Left kidney (tissue), 2 donors: ENCODE results near the gene DENND6B. TPM values are rescaled to one million over a fixed set of nuclear protein-coding genes. Genes with fewer than 3 reads are reported as not detected.
"Not testable (repeated sequence)": the region's sequence is repeated elsewhere in the genome, so short reads cannot be mapped to it uniquely, and the experiment has no call there.

Experiments used
- DNase-seq: peaks from one replicate; pipeline ENCODE4 v3.0.0-alpha.2; 2013
- polyA plus RNA-seq: library from polyadenylated mRNA; unstranded; fragments of 120-200 nt; gene quantifications from one replicate; pipeline ENCODE4 v1.2.1, GENCODE V29; 2013; ENCODE audit not compliant: insufficient read length

Gene DENND6B
- polyA plus RNA-seq, 1 donor, result 13.9 TPM

DNA sequence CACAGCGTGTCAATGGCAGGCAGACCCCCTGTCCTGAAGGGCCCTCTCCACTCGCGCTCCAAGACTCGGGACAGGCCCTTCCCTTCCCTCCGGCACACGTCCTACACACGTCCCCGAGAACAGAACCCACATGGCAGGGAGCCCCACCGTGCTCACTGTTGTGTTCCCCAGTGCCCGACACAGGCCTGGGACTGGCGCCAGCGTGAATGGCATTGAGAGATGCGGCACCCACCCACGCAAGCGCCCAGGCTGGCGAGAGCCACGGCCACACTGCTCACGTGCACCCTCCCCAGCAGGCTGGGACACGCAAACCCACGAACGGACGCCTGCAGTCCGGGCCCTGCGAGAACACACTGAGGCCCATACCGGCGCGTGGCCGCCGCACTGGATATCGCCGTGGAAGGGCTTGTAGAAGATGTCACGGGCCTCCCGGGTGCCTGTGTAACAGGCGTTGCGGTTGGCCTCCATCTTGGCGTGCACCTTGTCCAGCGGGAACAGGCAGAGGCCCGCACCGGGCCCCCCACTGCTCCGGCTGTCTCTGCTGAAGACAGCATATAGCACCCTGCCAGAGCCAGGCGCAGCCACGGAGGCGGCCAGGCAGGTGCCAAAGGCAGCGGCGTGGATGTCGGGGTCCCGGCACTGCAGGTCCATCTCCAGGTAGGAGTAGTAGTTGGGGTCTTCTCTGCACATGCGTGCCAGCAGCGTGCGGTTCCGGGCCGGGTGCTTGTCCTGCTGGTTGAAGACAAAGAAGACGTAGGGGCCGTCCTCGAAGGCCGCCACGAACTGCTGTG lies 37.5 kb downstream of the DENND6B start:
- no peak for DNase-seq

DNA sequence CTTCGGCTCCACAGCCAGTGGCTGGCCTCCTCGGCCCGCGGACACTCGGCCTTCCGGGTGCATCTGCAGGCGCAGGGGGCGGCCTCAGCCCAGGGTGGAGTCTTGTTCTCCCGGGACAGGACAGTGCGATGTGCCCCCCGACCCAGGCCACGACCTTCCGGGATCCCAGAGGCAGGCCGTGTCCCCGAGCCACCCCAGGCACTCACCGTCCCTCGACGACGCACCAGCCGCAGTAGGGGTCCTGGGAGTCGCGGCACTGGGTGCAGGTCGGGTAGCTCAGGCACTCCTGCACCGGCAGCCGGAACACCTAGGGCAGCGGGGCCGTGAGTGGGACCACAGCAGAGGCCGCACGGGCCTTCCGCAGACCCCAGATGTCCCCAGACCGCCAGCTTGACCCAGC lies 39.1 kb downstream of the DENND6B start:
- no peak for DNase-seq

- DNase-seq, result no peak
Observed at GRCh38 chr22:50286701-50287318, 40.0 kb downstream of the DENND6B start.

DNA sequence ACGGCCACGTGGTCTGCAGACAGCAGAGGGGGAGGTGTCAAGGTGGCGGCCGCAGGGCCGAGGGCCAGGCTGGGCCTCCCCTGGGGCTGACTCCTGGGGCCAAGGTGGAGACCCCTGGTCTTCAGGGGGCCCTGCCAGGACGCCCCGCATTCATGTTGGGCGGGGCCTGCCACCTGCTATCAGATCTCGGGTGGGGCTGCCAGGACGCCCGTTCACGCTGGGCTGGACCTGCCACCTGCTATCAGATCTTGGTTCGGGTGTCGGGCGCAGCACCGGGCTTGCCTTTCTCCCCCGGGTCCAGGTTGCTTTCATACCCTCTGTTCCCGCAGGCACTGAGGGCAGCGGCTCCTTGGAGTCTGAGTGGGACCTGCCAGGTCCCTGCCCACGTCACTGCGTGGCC lies 40.5 kb downstream of the DENND6B start:
- DNase-seq, result no peak

DNA sequence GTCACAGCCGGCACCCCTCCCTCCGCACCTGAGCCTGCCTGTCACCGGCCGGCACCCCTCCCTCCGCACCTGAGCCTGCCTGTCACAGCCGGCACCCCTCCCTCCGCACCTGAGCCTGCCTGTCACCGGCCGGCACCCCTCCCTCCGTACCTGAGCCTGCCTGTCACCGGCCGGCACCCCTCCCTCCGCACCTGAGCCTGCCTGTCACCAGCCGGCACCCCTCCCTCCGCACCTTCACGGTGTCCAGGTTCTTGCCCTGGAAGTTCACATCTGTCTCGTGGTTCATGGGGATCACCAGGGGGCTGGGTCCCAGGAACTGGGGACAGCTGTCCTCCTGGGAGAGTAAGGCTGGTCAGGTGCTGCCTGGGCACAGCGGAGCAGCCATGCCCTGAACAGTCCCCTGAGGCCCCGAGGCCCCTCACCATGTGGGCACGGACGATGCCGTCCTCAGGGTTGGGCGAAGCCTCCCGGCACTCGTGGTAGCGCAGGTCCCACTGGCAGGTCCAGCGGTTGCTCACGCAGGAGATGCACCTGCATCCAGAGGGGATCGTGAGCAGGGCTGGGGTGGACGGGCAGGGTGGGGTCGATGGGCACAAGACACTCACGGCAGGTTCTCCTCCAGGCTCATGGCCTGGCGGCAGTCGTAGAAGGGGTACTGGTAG lies 41.1 kb downstream of the DENND6B start:
- no peak for DNase-seq

GRCh38 chr22:50284479-50284878 lies 42.3 kb downstream of the DENND6B start:
- DNase-seq, result no peak

DNA sequence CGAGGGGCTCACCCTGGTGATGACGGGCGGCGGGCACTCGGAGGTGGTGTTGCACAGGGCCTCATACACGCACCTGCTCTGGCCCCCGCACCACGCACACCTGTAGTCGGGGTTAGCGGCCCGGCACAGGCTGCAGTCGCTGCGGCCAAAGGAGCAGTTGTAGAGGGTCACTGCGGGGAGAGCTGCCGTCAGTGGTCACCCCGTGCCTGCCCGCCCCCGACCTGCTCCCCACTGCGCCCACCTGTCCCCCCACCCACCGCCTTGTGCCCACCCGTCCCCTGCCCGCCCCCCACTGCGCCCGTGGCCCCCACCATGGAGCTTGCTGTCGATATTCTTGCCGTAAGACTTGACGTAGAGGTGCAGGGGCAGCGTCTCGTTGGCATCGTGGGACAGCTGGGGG lies 43.0 kb downstream of the DENND6B start:
- no peak for DNase-seq

GRCh38 chr22:50282361-50283155 lies 44.3 kb downstream of the DENND6B start:
- no peak for DNase-seq

GRCh38 chr22:50281957-50282356 lies 44.9 kb downstream of the DENND6B start:
- DNase-seq, result no peak

DNA sequence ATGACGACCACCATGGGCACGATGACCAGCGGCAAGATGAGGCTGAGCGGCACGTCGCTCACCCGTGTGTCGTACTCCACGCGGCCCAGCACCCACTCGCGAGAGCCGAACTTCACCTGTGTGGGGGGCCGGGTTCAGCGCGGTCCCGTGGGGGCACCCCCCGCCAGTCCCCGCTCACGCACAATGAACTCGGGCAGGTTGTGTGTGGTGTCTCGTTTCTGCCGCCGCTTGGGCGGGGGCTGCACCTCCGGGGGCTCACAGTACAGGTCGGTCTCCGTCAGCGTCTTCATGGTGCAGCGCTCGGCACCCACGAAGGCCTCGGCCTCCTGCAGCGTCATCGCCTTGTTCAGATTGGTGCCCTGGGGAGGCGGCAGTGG lies 45.4 kb downstream of the DENND6B start:
- DNase-seq, result no peak

DNA sequence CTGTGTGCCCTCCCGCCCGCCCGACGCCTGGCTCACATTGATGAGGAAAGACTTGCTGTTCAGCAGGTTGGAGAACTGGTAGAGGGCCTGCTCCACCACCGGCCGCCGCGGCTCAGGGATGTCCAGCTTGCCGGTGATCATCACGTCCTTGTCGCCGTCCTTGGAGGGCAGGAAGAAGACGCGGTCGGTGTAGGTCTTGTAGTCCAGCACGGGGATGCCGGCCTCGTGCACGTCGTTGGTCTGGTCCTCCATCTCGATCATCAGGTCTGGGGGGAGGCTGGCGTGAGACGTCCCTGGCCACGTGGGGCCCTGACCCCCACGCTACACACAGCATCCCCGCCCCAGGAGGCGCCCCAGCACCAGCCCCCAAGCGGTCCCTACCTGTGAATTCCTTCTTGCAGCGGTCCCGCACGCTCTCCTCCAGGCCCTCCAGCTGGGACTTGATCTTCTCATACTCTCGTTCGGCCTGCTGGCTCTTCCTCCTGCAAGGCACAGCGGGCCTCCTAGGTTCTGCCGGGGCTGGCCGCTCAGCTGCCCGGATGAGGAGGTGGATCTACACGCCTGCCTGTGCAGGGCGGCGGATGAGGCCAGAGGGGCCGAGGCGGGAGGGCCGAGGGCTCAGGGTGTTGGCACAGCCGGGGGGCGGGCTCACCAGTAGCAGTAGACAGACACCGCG lies 46.0 kb downstream of the DENND6B start:
- DNase-seq, result no peak

DNA sequence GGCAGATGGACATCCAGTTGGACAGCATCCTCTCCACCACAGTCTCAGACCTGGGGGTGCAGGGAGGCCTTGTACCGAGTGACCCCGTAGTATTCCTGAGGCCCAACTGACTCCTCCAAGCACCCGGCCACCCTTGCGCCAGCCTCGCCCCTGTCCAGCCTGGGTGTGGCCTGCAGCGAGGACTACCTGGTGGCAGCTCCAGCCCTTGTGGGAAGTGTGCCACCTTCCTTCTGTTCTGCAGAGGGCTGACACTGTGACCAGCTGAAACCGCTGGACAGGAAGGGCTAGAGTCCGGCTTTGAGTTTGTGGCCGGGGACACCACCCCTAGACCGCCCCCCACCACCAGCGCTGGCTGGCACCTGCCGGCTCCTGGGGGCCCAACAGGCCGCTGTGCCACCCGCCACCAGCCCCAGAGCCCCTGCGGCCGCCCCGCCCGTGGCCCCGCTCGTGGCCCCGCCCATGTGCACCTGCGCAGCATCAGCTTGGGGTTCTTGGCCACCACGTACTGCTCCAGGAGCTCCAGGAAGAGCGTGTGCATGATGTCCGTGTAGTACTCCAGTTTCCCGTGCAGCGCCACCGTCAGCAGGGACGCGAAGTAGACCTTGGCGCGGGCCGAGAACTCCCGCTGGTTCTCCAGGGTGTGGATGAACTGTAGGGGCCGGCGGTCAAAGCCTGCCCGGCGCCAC lies 46.6 kb downstream of the DENND6B start:
- no peak for DNase-seq

DNA sequence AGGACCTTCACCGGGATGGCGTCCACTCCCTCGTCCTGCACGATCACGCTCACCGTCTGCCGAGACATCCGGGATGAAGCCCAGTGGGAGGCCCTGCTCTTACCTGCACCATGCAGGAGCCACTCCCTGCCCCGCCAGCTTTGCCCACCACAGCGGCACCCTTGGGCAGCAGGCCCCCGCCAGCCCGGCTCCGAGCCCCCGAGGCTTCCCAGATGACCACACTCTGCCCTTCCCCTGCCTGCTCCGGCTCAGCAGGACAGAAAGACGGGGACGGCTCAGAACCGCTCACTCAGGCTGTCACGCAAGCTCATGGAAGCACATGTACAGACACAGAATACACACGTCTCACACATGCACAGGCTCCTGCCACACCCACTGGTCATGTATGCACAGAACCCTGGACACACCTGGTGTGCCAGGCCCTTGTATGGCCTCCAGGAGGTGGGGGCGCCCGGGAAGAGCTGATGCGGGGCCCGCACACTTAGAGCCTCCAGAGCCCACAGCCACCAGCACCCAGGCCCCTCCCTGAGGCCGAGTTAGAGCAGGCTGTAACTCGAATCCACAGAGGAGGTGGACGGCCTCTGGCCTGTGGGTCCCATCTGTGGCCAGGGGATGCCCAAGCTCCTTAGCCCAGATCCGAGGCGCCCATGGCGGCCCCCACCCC lies 47.7 kb downstream of the DENND6B start:
- DNase-seq, result no peak

- no peak for DNase-seq
Observed at GRCh38 chr22:50278461-50278860, 48.4 kb downstream of the DENND6B start.

DNA sequence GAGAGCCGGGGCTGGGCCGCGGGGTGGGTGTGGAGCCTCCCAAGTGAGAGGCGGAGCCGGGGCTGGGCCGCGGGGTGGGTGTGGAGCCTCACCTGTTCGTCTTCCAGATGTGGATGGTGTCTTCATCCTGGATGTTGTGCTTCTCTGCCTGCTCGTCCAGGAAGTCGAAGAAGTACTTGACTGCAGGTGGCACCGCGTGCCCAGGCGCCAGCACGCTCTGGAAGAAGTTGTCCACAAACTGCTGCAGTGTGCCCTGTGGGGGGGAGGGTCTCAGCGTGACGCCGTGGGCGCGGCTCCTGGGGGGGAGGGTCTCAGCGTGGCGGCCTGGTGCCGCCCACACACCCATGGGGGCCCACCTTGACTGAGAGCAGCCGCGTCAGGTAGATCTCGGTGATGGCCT lies 49.1 kb downstream of the DENND6B start:
- DNase-seq, result no peak

- no peak for DNase-seq
Observed at GRCh38 chr22:50276143-50276542, 50.7 kb downstream of the DENND6B start.

DNA sequence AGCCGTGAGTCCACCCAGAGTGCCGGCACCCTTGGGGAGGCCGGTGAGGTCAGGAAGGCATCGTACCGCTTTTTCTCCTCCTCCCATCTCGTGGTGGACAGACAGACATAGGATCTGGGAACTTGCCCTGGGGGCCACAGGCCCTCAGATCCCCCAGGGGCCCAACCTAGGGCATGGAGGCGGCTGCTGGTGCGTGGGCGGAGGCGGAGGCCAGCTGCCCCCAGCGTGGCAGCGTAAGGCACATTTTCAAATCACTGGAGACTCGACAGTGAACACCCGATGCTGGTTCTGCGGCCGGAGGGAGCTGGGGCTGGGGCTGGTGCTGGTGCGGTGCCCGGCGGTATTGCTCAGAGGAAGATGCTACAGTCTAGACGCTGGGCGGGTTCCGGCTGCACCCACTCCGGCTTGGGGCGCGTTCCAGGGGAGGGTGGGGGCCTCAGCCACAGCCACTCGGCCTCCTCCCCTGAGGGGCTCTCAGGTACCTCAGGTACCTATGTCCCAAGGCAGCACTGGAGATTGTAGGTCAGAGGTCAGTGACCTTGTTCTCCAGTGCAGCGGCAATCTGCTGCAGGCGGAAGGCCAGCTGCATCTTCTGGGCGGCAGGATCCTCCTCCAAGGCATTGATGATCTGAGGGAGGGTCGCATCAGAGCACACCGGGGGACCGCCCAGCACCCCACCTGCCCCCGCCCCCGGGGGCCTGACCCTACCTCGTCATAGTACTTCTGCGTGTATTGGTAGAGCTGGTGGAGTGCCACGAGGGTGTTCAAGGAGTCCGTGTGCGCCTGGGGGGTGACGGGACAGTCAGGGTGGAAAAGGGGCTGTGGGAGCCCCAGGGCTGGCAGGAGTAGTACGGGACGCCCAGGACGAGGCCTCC lies 51.4 kb downstream of the DENND6B start:
- no peak for DNase-seq

- DNase-seq, result no peak
Observed at GRCh38 chr22:50274771-50275170, 52.0 kb downstream of the DENND6B start.

- DNase-seq, result no peak
Observed at GRCh38 chr22:50274311-50274710, 52.5 kb downstream of the DENND6B start.

DNA sequence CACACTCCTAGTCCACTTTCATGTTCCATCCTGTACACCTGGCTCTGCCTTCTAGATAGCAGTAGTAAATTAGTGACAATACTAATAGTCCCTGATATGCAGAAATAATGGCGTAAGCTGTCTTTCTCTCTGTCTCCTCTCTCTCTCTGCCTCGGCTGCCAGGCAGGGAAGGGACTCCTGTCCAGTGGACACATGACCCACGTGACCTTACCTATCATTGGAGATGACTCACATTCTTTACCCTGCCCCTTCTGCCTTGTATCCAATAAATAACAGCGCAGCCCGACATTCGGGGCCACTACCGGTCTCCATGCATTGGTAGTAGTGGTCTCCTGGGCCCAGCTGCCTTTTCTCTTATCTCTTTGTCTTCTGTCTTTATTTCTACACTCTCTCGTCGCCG lies 53.0 kb downstream of the DENND6B start:
- DNase-seq, result not testable (repeated sequence)
